ENCODE measurements around the gene NELFE. TPM values are rescaled to one million over a fixed set of nuclear protein-coding genes. Genes with fewer than 3 reads are reported as not detected.

The NELFE gene
- total RNA-seq, 1 experiment from 2014 or later = 70.1 TPM

- no peaks in the 10 kb centered on the region for H3K27me3 ChIP-seq
- H3K4me1 ChIP-seq = no peaks in the 10 kb centered on the region
- H3K4me3 ChIP-seq = no peak overlapping the region
- no peak overlapping the region for H3K27ac ChIP-seq
- no peak for DNase-seq
- peaks cover 24% of the 10 kb centered on the region for H3K36me3 ChIP-seq
- H3K9me3 ChIP-seq (replicated peaks) = no peaks in the 10 kb centered on the region
Observed at GRCh38 chr6:31967926-31968320, 9.2 kb upstream of the NELFE start.

- no peak overlapping the region for H3K27ac ChIP-seq
- H3K9me3 ChIP-seq (replicated peaks) = no peaks in the 10 kb centered on the region
- peaks cover 27% of the 10 kb centered on the region for H3K36me3 ChIP-seq
- H3K4me3 ChIP-seq = no peak overlapping the region
- no peaks in the 10 kb centered on the region for H3K27me3 ChIP-seq
- no peak for DNase-seq
- no peaks in the 10 kb centered on the region for H3K4me1 ChIP-seq
Observed at GRCh38 chr6:31966997-31967925, 8.5 kb upstream of the NELFE start.

- Histone ChIP-seq H3K4me1 (no peaks in the 10 kb centered on the region), H3K36me3 (peaks cover 29% of the 10 kb centered on the region), H3K27ac (no peak overlapping the region), H3K27me3 (no peaks in the 10 kb centered on the region), H3K4me3 (no peak overlapping the region), H3K9me3 (replicated peaks) (no peaks in the 10 kb centered on the region)
- no peak for DNase-seq
Observed at GRCh38 chr6:31966506-31966905, 7.7 kb upstream of the NELFE start.

DNA sequence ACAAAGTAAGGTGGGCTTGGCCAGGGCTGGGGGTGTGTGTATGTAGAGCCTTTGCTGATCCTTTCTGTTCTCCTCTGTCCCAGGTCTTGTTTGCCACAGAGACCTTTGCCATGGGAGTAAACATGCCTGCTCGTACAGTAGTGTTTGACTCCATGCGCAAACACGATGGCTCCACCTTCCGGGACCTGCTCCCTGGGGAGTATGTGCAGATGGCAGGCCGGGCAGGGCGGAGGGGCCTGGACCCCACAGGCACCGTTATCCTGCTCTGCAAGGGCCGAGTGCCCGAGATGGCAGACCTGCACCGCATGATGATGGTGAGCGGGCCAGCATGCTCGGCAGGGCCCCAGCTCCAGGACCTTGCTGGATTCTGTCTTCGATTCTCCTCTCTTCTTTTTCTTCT is 6.9 kb upstream of the NELFE start:
- peaks cover 29% of the 10 kb centered on the region for H3K36me3 ChIP-seq
- H3K27ac ChIP-seq = no peak overlapping the region
- no peaks in the 10 kb centered on the region for H3K4me1 ChIP-seq
- no peaks in the 10 kb centered on the region for H3K27me3 ChIP-seq
- DNase-seq = no peak
- no peaks in the 10 kb centered on the region for H3K9me3 ChIP-seq (replicated peaks)
- H3K4me3 ChIP-seq = no peak overlapping the region

GRCh38 chr6:31963921-31964320 is 5.2 kb upstream of the NELFE start:
- Histone ChIP-seq H3K36me3 (peaks cover 22% of the 10 kb centered on the region), H3K27me3 (no peaks in the 10 kb centered on the region)
- DNase-seq = no peak

DNA sequence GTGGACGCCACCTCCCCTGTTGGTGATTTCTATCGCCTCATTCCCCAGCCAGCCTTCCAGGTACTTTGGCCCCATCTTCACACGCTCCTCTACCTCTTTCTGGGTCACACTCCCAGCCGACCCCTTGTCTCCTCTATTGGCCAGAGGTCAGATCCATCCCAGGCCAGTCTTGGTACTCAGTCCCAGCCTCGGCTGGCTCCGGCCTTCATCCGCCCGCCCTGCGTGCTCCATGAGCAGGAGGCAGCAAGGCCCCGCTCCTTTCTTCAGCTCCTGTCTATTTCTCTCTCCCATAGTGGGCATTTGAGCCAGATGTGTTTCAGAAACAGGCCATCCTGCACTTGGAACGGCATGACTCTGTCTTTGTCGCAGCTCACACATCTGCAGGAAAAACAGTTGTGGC is 2.8 kb upstream of the NELFE start:
- no peak overlapping the region for H3K27ac ChIP-seq
- DNase-seq = no peak
- H3K4me3 ChIP-seq = no peak overlapping the region
- peaks cover 3% of the 10 kb centered on the region; the same call in 1 of the 2 replicates for H3K4me1 ChIP-seq
- peaks cover 19% of the 10 kb centered on the region for H3K36me3 ChIP-seq
- H3K9me3 ChIP-seq (replicated peaks) = no peaks in the 10 kb centered on the region
- H3K27me3 ChIP-seq = no peaks in the 10 kb centered on the region

More at GRCh38 chr6:31963921-31964320, 5.2 kb upstream of the NELFE start:
- H3K4me3 ChIP-seq = no peak overlapping the region
- no peaks in the 10 kb centered on the region for H3K9me3 ChIP-seq (replicated peaks)
- no peak overlapping the region for H3K27ac ChIP-seq
- H3K4me1 ChIP-seq = no peaks in the 10 kb centered on the region

GRCh38 chr6:31958412-31958740 is 395 bp downstream of the NELFE start:
- Histone ChIP-seq H3K4me3 (peak overlapping the region; percentile 76), H3K36me3 (peaks cover 28% of the 10 kb centered on the region)
- peak in 1 of 2 experiments; percentile 18 for DNase-seq

DNA sequence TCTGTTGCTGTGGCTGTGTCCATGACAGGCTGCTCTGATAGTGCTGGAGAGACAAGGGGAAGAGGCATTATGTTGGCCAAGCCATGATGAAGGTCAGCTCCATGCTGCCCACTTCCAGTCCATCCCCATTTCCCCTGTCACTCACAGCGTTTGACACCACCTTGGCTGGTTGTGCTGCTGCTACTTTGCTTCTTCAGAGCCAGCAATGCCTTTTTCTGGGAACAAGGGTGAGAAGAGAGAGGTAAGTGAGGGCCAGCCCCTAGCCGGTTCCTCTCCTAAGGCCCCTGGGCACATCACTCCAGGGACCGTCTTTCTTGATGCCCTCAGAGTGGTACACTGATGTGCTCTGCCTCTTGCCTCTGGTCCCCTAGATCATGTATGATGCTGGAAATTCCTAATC is 2.0 kb downstream of the NELFE start:
- H3K9me3 ChIP-seq (replicated peaks) = no peaks in the 10 kb centered on the region
- H3K4me1 ChIP-seq = peaks cover 3% of the 10 kb centered on the region; the same call in 1 of the 2 replicates
- H3K4me3 ChIP-seq = no peak overlapping the region
- H3K36me3 ChIP-seq = peaks cover 35% of the 10 kb centered on the region
- no peaks in the 10 kb centered on the region for H3K27me3 ChIP-seq
- H3K27ac ChIP-seq = no peak overlapping the region
- no peak for DNase-seq

More at GRCh38 chr6:31958412-31958740, 395 bp downstream of the NELFE start:
- Histone ChIP-seq H3K27me3 (no peaks in the 10 kb centered on the region), H3K9me3 (replicated peaks) (no peaks in the 10 kb centered on the region), H3K4me1 (peaks cover 3% of the 10 kb centered on the region; the same call in 1 of the 2 replicates), H3K27ac (peak overlapping the region; percentile 52)

GRCh38 chr6:31954511-31954910 is 4.3 kb downstream of the NELFE start:
- no peaks in the 10 kb centered on the region for H3K9me3 ChIP-seq (replicated peaks)
- H3K27me3 ChIP-seq = no peaks in the 10 kb centered on the region
- no peak overlapping the region for H3K4me3 ChIP-seq
- peaks cover 42% of the 10 kb centered on the region for H3K36me3 ChIP-seq
- H3K4me1 ChIP-seq = peaks cover 3% of the 10 kb centered on the region; the same call in 1 of the 2 replicates
- no peak overlapping the region for H3K27ac ChIP-seq
- no peak for DNase-seq

- Histone ChIP-seq H3K9me3 (replicated peaks) (no peaks in the 10 kb centered on the region), H3K4me1 (peaks cover 6% of the 10 kb centered on the region; the same call in 1 of the 2 replicates), H3K4me3 (no peak overlapping the region), H3K27me3 (no peaks in the 10 kb centered on the region), H3K36me3 (peaks cover 42% of the 10 kb centered on the region), H3K27ac (no peak overlapping the region)
- no peak for DNase-seq
Observed at GRCh38 chr6:31952890-31953289, 5.9 kb downstream of the NELFE start.

DNA sequence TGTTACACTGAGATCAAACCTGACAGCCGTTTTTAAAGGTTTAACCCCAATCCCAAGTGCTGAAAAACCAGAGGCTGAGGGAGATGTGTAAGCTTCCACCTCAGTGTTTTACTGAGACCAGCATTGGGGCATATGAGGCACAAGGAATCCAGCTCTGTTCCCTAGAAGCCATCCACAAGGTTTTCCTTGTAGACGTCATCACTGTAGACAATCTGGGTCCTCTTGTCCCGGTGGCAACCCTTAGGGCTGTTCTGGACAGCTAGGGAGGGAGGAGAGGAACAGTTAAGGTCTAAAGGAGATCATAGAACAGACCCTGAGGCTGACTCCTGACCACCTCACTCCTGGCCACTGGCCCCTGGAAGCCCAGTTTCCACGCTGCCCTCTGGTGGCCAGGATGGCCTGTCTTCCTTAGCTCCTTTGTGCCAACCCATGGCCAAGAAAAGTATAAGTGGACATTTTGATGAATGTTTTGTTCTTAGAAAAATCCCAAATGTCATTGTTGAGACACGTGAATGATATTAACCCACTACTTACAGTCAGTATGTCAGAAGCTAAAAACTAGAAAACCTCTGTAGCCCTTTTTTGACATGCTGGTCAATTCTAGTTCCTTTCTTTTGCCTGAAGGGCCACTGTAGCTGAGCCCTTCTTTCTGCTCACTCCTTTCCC is 6.5 kb downstream of the NELFE start:
- H3K4me1 ChIP-seq = peaks cover 5% of the 10 kb centered on the region; the same call in 1 of the 2 replicates
- H3K9me3 ChIP-seq (replicated peaks) = no peaks in the 10 kb centered on the region
- no peak overlapping the region for H3K27ac ChIP-seq
- DNase-seq = peak; percentile 54 to 78
- peaks cover 41% of the 10 kb centered on the region for H3K36me3 ChIP-seq
- H3K27me3 ChIP-seq = no peaks in the 10 kb centered on the region
- H3K4me3 ChIP-seq = no peak overlapping the region

DNA sequence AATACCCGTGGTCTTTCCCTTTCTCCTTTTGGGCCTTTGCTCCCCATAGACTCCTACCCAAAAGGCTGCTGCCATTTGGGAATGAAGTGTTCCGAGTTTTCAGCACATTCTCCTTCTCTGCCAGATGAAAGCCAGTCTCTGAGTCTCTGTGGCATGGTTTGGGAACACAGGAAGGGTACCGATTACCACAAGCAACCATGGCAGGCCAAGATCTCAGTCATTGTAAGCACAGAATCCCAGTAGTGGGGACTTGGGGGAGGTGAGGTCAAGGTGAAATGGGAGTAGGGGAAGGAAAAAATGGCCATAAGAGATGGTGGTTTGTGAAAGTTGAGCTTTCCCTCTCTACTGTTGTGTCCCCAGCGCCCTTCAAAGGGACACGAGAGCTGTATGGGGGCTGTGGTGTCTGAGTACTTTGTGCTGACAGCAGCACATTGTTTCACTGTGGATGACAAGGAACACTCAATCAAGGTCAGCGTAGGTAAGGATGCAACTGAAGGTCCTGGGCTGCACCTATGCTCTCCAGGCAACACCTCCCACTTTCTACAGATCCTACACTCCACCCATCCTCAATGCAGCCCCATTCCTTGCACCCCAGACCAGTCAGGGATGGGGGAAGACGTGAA is 8.7 kb downstream of the NELFE start:
- no peak for DNase-seq
- Histone ChIP-seq H3K36me3 (peaks cover 32% of the 10 kb centered on the region), H3K27me3 (peaks cover 4% of the 10 kb centered on the region; the same call in 1 of the 2 replicates), H3K9me3 (replicated peaks) (no peaks in the 10 kb centered on the region), H3K4me1 (peaks cover 5% of the 10 kb centered on the region; the same call in 1 of the 2 replicates), H3K27ac (no peak overlapping the region), H3K4me3 (no peak overlapping the region)

DNA sequence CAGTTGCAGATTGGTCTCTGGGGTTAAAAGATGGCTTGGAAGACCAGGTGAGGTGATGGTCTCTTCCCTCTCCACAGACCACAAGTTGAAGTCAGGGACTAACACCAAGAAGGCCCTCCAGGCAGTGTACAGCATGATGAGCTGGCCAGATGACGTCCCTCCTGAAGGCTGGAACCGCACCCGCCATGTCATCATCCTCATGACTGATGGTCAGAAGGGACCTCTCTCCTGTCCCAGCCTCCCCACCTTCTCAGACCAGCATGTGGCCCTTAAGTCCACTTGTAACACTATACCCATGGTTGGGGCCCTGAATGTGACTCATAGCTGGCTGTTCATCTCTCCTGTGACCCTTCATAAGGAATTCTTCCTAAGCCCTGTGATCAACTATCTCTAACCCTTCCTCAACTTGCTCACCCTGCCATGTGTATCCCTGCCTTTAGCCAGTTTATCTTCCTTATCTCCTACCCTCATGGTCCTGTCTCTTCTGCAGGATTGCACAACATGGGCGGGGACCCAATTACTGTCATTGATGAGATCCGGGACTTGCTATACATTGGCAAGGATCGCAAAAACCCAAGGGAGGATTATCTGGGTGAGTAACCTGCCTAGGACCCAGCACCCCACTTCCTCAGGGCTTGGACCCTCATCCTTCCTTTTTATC is 9.9 kb downstream of the NELFE start:
- Histone ChIP-seq H3K4me3 (no peak overlapping the region), H3K27ac (no peak overlapping the region), H3K4me1 (peaks cover 5% of the 10 kb centered on the region; the same call in 1 of the 2 replicates), H3K9me3 (replicated peaks) (no peaks in the 10 kb centered on the region), H3K27me3 (peaks cover 11% of the 10 kb centered on the region; the same call in 1 of the 2 replicates), H3K36me3 (peaks cover 26% of the 10 kb centered on the region)
- no peak for DNase-seq

DNA sequence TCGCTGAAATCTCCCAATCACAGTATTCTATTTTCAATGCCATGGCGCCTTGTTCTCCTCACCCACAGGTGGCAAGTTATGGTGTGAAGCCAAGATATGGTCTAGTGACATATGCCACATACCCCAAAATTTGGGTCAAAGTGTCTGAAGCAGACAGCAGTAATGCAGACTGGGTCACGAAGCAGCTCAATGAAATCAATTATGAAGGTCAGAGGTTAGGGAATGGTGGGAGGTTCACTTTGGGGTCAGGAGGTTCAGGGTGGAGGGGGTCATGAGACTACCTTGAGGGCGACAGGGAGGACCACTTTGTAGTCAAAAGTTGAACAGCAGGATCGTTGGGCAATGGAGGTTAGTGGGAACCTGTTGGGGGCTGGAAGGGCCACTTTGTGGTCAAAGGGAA is 10.5 kb downstream of the NELFE start:
- peaks cover 11% of the 10 kb centered on the region; the same call in 1 of the 2 replicates for H3K27me3 ChIP-seq
- no peak overlapping the region for H3K27ac ChIP-seq
- H3K9me3 ChIP-seq (replicated peaks) = no peaks in the 10 kb centered on the region
- no peak for DNase-seq
- peaks cover 21% of the 10 kb centered on the region for H3K36me3 ChIP-seq
- H3K4me3 ChIP-seq = no peak overlapping the region
- peaks cover 5% of the 10 kb centered on the region; the same call in 1 of the 2 replicates for H3K4me1 ChIP-seq

Measured in SJCRH30 (cell line).